Measurements from ENCODE around the gene IWS1.

The IWS1 gene

DNA sequence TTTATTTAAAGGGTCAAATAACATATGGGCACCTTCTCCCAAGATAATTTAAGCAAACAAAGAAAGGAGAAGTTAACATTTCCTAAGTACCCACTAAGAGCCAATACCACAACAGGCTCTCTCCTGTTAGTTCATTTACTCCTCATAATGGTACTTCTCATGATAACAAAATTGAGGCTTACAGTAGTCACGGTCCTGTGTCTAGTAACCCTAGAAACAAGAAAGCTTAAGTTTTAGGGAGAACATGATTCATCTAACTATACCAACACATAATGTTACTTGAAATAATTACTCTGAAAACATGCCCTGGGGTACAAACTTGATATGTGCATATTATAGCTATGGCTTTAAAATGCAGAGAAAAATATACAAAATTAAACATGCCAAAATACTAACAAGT, 19.8 kb downstream of the IWS1 start:
- no peak for DNase-seq
- no peaks in the 10 kb centered on the region for H3K9me3 ChIP-seq (ENCODE audit: control insufficient read depth, low read length)
- no peak overlapping the region for H3K27ac ChIP-seq (ENCODE audit: insufficient read depth, low read length, poor library complexity, severe bottlenecking)
- no peaks in the 10 kb centered on the region for H3K27me3 ChIP-seq (replicated peaks; ENCODE audit: control insufficient read depth, insufficient read depth, low read length, poor library complexity, severe bottlenecking)
- no peaks in the 10 kb centered on the region for H3K4me1 ChIP-seq (ENCODE audit: control insufficient read depth, insufficient read depth, low read length, poor library complexity, severe bottlenecking)
- H3K36me3 ChIP-seq (ENCODE audit: control insufficient read depth, insufficient read depth, low read length), result peaks cover 38% of the 10 kb centered on the region
- H3K4me3 ChIP-seq (ENCODE audit: insufficient read depth, low read depth, low read length, poor library complexity, severe bottlenecking), result no peak overlapping the region

DNA sequence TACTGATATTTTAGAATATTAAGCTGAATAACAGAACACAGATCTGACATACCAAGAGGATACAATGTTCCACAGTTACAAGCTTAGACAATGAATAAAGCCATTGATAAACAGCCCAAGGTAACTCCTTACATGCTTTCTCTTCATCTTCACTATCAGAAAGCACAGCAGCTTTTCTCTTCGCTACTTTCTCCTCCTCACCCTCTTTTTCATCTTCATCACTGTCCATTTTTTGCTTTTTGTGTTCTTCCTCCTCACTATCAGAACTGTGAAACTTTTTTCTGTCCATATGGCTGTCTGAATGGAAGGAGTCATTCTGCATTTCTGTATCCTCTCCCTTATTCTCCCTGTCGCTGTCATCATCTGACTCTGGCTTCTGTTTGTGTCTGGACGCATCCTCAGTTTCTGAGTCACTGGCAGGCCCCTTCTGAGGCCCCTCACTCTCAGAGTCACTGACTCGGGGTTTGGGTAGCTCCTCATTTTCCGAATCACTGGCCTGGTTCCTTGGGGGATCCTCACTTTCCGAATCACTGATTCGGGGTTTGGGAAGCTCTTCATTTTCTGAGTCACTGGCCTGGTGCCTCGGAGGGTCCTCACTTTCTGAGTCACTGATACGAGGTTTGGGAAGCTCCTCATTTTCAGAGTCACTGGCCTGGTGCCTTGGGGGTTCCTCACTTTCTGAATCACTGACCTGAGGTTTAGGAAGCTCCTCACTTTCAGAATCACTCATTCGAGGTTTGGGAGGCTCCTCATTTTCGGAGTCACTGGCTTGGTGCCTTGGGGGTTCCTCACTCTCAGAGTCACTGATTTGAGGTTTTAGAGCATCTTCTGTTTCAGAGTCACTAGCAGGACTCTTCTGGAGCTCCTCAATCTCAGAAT, 21.5 kb downstream of the IWS1 start:
- DNase-seq, result no peak
- Histone ChIP-seq H3K27me3 (replicated peaks; ENCODE audit: control insufficient read depth, insufficient read depth, low read length, poor library complexity, severe bottlenecking) (no peaks in the 10 kb centered on the region), H3K4me1 (ENCODE audit: control insufficient read depth, insufficient read depth, low read length, poor library complexity, severe bottlenecking) (no peaks in the 10 kb centered on the region), H3K4me3 (ENCODE audit: insufficient read depth, low read depth, low read length, poor library complexity, severe bottlenecking) (no peak overlapping the region), H3K27ac (ENCODE audit: insufficient read depth, low read length, poor library complexity, severe bottlenecking) (no peak overlapping the region), H3K36me3 (ENCODE audit: control insufficient read depth, insufficient read depth, low read length) (peaks cover 49% of the 10 kb centered on the region), H3K9me3 (ENCODE audit: control insufficient read depth, low read length) (no peaks in the 10 kb centered on the region)

DNA sequence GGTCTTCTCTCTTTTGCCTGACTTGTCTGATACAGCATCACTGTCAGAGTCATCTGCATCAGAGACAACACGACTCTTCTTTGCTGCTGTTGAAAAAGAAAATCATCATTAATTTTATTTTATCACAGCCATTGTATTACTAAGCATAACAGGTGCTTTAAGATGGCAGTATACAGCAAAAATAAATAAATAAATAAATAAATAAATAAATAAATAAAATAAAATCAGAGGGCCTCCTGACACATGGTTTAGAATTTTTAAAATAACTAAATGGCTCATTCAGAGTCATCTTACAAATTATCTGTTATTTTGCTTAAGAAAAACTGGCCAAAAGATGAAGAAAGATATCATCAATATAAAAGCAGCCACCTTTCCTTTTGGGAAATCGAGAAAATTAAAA, 22.8 kb downstream of the IWS1 start:
- peaks cover 53% of the 10 kb centered on the region for H3K36me3 ChIP-seq (ENCODE audit: control insufficient read depth, insufficient read depth, low read length)

DNA sequence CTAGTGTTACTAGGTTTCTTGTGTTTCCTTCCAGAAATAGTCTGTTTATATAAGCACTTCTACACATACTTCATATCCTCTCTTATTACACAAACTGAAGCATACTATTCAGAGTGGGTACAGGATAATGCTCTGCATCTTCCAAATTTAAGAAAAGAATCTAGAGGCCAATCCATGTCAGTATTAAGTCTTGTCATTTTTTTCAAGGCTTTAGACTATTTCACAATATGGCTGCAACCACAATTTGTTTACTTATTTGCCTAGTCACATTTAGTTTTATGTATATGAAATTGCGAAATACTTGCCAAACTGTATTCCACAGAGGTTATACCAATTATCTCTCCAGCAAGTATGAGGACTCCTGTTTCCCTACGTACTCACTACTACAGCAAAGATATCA, 27.9 kb downstream of the IWS1 start:
- Histone ChIP-seq H3K4me3 (ENCODE audit: insufficient read depth, low read depth, low read length, poor library complexity, severe bottlenecking) (no peak overlapping the region), H3K4me1 (ENCODE audit: control insufficient read depth, insufficient read depth, low read length, poor library complexity, severe bottlenecking) (no peaks in the 10 kb centered on the region), H3K36me3 (ENCODE audit: control insufficient read depth, insufficient read depth, low read length) (peaks cover 66% of the 10 kb centered on the region), H3K9me3 (ENCODE audit: control insufficient read depth, low read length) (no peaks in the 10 kb centered on the region), H3K27ac (ENCODE audit: insufficient read depth, low read length, poor library complexity, severe bottlenecking) (no peak overlapping the region), H3K27me3 (replicated peaks; ENCODE audit: control insufficient read depth, insufficient read depth, low read length, poor library complexity, severe bottlenecking) (no peaks in the 10 kb centered on the region)
- DNase-seq, result no peak

More for the DNA sequence above, 22.8 kb downstream of the IWS1 start:
- Histone ChIP-seq H3K9me3 (ENCODE audit: control insufficient read depth, low read length) (no peaks in the 10 kb centered on the region), H3K27ac (ENCODE audit: insufficient read depth, low read length, poor library complexity, severe bottlenecking) (no peak overlapping the region), H3K27me3 (replicated peaks; ENCODE audit: control insufficient read depth, insufficient read depth, low read length, poor library complexity, severe bottlenecking) (no peaks in the 10 kb centered on the region), H3K4me3 (ENCODE audit: insufficient read depth, low read depth, low read length, poor library complexity, severe bottlenecking) (no peak overlapping the region), H3K4me1 (ENCODE audit: control insufficient read depth, insufficient read depth, low read length, poor library complexity, severe bottlenecking) (no peaks in the 10 kb centered on the region)
- DNase-seq, result no peak

DNA sequence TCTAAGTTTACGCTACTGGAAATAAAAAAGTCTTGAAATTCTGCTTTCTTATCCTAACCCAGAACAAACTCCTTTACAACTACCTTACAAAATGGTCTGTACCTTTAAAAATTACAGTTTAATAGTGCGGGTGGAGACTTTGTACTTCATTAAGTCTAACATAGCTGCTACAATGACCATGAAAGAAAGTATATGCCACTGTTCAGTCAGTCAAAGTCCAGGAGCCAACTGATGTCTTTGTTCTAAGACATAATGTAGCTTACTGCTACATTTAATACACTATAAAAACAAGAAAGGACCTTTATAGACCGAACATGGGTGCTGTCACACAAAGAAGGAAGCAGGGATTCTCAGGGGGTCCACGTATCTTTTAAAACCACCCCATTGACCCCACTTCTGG, 36.0 kb downstream of the IWS1 start:
- Histone ChIP-seq H3K4me3 (ENCODE audit: insufficient read depth, low read depth, low read length, poor library complexity, severe bottlenecking) (no peak overlapping the region), H3K27ac (ENCODE audit: insufficient read depth, low read length, poor library complexity, severe bottlenecking) (no peak overlapping the region), H3K36me3 (ENCODE audit: control insufficient read depth, insufficient read depth, low read length) (peaks cover 80% of the 10 kb centered on the region), H3K4me1 (ENCODE audit: control insufficient read depth, insufficient read depth, low read length, poor library complexity, severe bottlenecking) (no peaks in the 10 kb centered on the region), H3K9me3 (ENCODE audit: control insufficient read depth, low read length) (no peaks in the 10 kb centered on the region), H3K27me3 (replicated peaks; ENCODE audit: control insufficient read depth, insufficient read depth, low read length, poor library complexity, severe bottlenecking) (no peaks in the 10 kb centered on the region)
- DNase-seq, result no peak

DNA sequence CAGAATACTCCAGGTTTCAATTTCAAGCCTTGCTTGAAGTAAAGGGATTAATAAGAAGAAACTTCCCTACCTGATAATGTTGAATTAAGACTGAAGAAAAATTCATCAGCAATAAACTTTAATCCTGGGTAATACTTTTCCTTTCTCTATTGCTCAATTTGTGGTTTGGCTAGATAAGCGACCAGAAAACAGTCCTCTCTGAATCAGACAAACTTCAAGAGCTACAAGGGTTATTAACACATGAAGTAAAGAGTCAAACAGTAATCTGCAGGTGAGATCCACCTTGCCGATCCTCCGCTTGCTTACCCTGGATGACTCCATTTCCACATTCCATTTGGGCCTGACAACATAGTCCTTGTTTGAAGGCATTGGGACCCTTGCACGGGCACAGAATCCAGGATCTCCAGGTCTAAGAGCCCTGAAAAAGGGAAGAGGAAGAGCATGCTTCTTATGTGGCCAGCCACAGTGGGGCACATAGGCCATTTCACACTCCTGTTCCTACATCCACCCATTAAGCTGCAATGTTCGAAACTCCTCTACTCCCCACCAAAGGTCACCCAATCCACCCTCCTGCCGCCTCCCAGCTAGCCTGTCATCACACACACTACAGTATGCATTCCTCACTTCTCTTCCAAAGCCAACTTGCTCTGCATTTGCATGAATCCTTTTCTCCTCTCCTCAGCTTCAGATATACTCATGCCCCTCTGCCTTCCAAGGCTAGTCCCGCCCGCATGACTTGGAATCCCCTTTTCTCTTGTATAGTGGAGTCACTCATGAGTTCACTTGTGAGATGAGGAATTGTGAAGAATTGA, 39.8 kb downstream of the IWS1 start:
- H3K27me3 ChIP-seq (replicated peaks; ENCODE audit: control insufficient read depth, insufficient read depth, low read length, poor library complexity, severe bottlenecking), result no peaks in the 10 kb centered on the region
- H3K4me1 ChIP-seq (ENCODE audit: control insufficient read depth, insufficient read depth, low read length, poor library complexity, severe bottlenecking), result no peaks in the 10 kb centered on the region
- H3K36me3 ChIP-seq (ENCODE audit: control insufficient read depth, insufficient read depth, low read length), result peaks cover 63% of the 10 kb centered on the region
- H3K27ac ChIP-seq (ENCODE audit: insufficient read depth, low read length, poor library complexity, severe bottlenecking), result no peak overlapping the region
- no peak for DNase-seq
- H3K4me3 ChIP-seq (ENCODE audit: insufficient read depth, low read depth, low read length, poor library complexity, severe bottlenecking), result no peak overlapping the region
- H3K9me3 ChIP-seq (ENCODE audit: control insufficient read depth, low read length), result no peaks in the 10 kb centered on the region

DNA sequence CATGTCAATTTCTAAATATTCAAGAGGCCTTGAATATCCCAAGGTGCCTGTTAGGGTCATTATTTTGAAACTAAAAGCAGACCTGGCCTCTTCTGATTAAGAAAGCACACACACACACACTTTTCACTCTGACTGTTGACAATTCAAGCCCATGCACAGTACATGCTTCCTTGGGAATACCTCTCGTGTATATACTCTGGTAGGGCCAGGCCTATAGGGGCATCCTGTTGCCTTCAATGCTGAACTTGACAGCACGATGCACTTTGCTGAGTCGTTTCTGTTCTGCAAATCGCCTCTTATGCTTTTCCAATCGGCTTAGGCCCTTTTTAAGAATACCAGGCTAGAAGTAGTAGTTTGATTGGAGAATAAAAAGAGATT, 40.6 kb downstream of the IWS1 start:
- Histone ChIP-seq H3K9me3 (ENCODE audit: control insufficient read depth, low read length) (no peaks in the 10 kb centered on the region), H3K36me3 (ENCODE audit: control insufficient read depth, insufficient read depth, low read length) (peaks cover 64% of the 10 kb centered on the region), H3K27ac (ENCODE audit: insufficient read depth, low read length, poor library complexity, severe bottlenecking) (no peak overlapping the region), H3K4me1 (ENCODE audit: control insufficient read depth, insufficient read depth, low read length, poor library complexity, severe bottlenecking) (no peaks in the 10 kb centered on the region), H3K27me3 (replicated peaks; ENCODE audit: control insufficient read depth, insufficient read depth, low read length, poor library complexity, severe bottlenecking) (no peaks in the 10 kb centered on the region), H3K4me3 (ENCODE audit: insufficient read depth, low read depth, low read length, poor library complexity, severe bottlenecking) (no peak overlapping the region)
- no peak for DNase-seq

DNA sequence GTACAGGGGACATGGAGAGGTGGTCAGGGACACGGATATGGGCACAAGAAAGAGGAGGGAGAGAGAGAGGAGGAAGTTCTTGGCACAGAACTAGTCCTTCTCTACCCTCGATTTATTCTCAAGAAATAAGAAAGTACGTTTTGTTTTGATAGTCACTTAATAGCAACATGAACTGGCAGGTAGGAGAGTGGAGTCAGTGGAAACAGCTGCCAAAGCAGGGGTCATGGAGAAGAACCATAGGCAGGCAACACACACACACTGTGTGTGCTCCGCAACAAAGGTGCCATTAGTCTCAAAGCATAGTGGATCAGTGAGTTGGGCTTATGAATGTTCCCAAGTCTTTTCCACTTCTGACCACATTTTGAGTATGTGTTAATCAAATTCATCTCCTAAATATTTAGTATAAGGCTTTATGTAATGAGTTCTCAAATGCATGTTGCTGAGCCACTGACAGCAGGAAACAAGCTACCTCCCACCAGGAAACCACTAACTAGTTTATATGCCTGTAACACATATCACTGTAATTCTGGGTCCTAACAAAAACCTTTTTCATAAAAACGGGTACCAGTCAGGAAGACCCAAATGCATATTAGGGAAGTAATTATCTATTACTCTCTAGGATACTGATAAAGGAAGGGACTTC, 41.1 kb downstream of the IWS1 start:
- DNase-seq, result no peak
- Histone ChIP-seq H3K27ac (ENCODE audit: insufficient read depth, low read length, poor library complexity, severe bottlenecking) (no peak overlapping the region), H3K36me3 (ENCODE audit: control insufficient read depth, insufficient read depth, low read length) (peaks cover 64% of the 10 kb centered on the region)

DNA sequence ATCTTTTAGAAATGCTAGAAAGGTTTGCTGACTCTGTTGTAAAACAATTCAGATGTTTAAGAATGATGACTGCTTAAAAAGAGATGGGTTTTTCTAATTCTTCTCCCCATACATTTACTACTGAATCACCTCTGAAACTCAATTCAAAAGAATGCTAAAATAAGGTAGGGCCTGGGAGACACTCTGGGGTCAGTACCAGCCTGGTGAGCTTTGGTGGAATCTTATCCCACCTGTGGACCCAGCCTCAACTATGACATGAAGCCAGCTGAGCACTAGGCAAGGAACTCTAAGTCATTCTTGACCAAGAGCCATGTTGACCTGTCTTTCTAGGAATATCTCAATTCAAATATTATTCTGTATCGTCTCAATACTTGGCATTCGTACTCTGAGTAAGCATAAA, 44.3 kb downstream of the IWS1 start:
- H3K9me3 ChIP-seq (ENCODE audit: control insufficient read depth, low read length), result no peaks in the 10 kb centered on the region
- H3K36me3 ChIP-seq (ENCODE audit: control insufficient read depth, insufficient read depth, low read length), result peaks cover 47% of the 10 kb centered on the region
- H3K4me1 ChIP-seq (ENCODE audit: control insufficient read depth, insufficient read depth, low read length, poor library complexity, severe bottlenecking), result no peaks in the 10 kb centered on the region
- H3K27ac ChIP-seq (ENCODE audit: insufficient read depth, low read length, poor library complexity, severe bottlenecking), result no peak overlapping the region
- no peak overlapping the region for H3K4me3 ChIP-seq (ENCODE audit: insufficient read depth, low read depth, low read length, poor library complexity, severe bottlenecking)
- no peaks in the 10 kb centered on the region for H3K27me3 ChIP-seq (replicated peaks; ENCODE audit: control insufficient read depth, insufficient read depth, low read length, poor library complexity, severe bottlenecking)
- DNase-seq, result no peak

More for the DNA sequence above, 41.1 kb downstream of the IWS1 start:
- Histone ChIP-seq H3K4me3 (ENCODE audit: insufficient read depth, low read depth, low read length, poor library complexity, severe bottlenecking) (no peak overlapping the region), H3K27me3 (replicated peaks; ENCODE audit: control insufficient read depth, insufficient read depth, low read length, poor library complexity, severe bottlenecking) (no peaks in the 10 kb centered on the region), H3K4me1 (ENCODE audit: control insufficient read depth, insufficient read depth, low read length, poor library complexity, severe bottlenecking) (no peaks in the 10 kb centered on the region), H3K9me3 (ENCODE audit: control insufficient read depth, low read length) (no peaks in the 10 kb centered on the region)

All from effector memory CD4-positive, alpha-beta T cell (primary cell).